Measurements from ENCODE around the gene PSMG2.

PSMG2 gene

GRCh38 chr18:12702221-12703095 is at the start of gene PSMG2, which contains the start of gene CEP76:
Gene PSMG2, plus strand, starts transcription at chr18:12703042. Its CDS starts 66 bp downstream, at chr18:12703108.
Gene CEP76, minus strand, starts transcription at chr18:12702723. Its CDS starts 175 bp downstream, at chr18:12702548.
- peak; percentile 83 for DNase-seq (ENCODE audit: low spot score)

DNA sequence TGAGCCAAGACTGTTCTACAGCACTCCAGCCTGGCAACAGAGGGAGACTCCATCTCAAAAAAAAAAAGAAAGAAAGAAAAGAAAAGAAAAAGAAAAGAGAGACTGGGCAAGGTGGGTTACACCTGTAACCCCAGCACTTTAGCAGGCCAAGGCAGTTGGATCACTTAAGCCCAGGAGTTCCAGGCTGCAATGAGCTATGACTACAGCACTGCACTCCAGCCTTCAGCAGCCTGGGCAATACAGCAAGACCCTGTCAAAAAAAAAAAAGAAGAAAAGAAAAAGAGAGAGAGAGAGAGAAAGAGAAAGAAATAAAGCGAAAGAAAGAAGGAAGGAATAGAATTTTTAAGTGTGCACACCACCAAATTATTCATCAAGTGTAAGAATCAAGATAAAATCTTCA is 47.9 kb upstream of the PSMG2 start:
- DNase-seq (ENCODE audit: low spot score): no peak

- DNase-seq (ENCODE audit: low spot score): no peak
These were observed 46.3 kb upstream of the PSMG2 start for GRCh38 chr18:12656605-12656937.

- DNase-seq (ENCODE audit: low spot score): no peak
These were observed 45.7 kb upstream of the PSMG2 start for GRCh38 chr18:12656938-12657683.

DNA sequence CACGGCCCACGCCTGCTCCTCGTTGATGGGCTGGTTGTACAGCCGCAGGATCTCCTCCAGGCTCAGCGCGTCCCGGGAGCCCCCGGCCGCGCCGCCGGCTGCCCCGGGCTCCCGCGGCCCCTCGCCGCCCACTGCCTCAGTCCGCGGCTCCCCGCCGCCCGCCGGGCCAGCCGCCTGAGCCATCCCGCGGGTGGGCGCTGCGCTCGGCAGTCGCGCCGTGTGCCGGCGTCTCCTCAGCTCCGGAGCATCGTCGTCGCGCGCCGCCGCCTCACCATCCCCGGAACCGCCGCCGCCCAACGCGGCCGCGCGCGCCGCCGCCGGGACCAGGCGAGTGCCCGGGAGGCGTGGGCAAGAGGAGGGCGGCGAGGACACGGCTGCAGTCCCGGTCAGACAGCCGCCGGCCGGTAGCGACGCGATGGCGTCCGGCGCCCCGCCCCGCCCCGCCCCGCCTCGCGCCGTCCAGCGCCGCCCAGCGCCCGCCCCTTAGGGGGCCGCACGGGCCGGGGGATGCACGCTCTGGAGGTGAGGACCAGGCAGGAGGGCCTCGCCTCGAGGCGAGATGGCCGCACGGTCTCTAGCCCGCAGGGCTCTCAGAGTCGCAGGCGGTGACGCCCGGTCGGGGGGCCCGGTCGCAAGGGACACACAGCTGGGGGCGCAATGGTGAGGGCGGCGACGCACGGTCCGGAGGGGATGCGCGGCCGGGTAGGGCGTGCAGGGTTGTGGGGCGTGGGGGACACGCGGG is 45.0 kb upstream of the PSMG2 start, which contains the start of gene SPIRE1:
TSS of gene SPIRE1 (minus strand) at position 424 of the 742 bp plus-strand sequence. CDS start at position 183, 241 bp downstream.
- DNase-seq (ENCODE audit: low spot score): peak; percentile 40

DNA sequence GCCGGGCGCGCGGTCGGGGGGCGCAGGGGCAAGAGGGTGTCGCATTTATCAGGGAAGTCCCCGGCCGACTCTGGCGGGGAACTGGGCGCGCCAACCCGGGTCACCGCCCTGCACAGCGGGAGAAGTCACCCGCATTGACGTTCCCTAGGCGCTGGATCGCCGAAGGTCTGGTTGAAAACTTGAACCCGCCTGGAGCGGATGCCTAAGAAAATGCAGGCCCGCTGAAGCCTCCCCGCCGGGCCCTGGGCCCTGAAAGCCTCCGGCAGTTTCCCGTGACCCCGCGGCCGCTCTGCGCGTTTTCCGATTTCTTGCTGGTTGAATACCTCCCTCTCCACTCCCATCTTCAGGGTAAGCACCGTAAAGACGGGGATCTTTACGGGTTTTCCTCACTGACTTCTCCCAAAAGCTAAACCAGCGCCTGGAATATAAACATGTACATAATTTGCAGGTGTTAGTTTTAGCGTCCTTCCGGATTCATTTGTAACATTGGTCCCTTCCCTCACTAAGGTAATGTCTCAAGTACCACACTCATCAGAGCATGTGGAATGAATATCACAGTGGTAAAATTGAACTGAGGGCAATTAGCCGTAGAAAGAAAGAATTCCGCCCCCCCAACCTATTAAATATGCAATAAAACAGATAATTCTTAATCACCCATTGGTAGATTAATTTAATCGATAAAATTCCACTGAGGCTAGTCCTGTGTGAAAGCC is 44.3 kb upstream of the PSMG2 start:
- no peak for DNase-seq (ENCODE audit: low spot score)

DNA sequence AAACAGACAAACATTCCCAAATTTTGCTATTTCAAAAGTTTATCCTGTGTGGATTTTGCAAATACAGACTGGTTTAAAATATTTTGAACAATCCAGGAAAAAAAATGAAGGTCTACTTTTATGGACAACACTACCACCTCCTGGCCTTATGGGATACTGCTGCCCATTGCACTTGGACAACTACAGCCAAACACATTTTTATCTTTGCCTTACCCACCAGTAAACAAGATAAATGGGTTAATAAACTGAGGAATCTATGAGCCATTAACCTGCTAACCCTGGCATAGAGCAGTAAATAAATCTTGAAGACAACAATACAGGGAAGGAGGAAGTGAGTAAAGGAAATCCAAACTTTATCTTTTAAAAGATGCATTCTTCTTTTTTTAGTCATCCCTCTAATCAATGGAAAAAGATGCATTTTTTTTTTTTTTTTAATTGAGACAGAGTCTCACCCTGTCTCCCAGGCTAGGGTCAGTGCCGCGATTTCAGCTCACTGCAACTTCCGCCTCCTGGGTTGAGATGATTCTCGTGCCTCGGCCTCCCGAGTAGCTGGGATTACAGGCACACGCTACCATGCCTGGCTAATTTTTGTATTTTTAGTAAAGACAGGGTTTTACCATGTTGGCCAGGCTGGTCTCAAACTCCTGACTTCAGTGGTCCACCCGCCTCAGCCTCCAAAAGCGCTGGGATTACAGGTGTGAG is 42.8 kb upstream of the PSMG2 start:
- peak; percentile 50 for DNase-seq (ENCODE audit: low spot score)

- DNase-seq (ENCODE audit: low spot score): no peak
These were observed 34.8 kb upstream of the PSMG2 start for GRCh38 chr18:12668041-12668440.

- no peak for DNase-seq (ENCODE audit: low spot score)
These were observed 23.6 kb upstream of the PSMG2 start for GRCh38 chr18:12679183-12679786.

GRCh38 chr18:12686100-12686499 is 16.7 kb upstream of the PSMG2 start:
- DNase-seq (ENCODE audit: low spot score): no peak

DNA sequence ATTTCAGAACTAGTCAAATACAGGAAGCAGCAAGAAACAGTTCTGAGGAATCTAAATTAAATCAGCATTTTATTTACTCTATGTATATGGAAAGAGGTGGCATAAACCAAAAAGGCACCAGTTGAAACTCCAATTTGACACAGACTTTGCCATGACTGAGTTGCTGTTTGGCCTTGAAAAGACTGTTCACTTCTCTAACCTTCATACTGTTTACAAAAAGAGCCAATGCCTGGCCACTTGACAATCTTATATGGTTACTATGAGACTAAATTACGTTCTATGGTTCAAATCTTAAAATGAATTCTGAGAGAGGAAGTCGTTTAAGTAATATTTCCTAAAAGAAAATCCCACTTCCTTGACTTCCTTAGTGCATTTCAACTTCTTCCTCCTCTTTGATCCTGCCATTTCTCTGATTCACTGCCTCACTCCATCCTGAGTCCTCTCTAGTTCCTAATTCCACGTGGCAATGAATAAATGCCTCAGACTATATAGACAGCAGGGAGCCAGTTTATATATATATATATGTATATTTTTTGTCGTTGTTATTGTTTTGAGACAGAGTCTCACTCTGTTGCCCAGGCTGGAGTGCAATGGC is 13.5 kb upstream of the PSMG2 start:
- no peak for DNase-seq (ENCODE audit: low spot score)

- DNase-seq (ENCODE audit: low spot score): no peak
These were observed 10.6 kb upstream of the PSMG2 start for GRCh38 chr18:12692206-12692605.

- no peak for DNase-seq (ENCODE audit: low spot score)
These were observed 8.8 kb upstream of the PSMG2 start for GRCh38 chr18:12694032-12694431.

DNA sequence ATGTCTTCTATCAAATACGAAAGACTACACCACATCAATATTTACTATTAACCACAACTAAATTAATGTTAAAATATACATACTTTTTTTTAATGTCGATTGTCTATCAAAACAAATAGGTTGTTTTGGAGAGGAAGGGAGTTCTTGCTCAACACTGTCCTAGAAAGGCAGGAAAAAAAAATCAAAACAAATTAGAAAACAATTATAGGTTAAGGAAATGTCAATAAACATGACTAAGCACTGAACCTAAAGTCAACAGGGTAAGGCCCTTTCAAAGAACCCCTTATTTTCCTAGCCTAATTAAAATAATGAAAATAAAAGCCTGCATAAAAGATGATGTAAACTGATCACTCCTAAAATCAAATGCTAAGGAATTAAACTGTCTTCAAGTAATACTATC is 3.1 kb upstream of the PSMG2 start:
- no peak for DNase-seq (ENCODE audit: low spot score)

DNA sequence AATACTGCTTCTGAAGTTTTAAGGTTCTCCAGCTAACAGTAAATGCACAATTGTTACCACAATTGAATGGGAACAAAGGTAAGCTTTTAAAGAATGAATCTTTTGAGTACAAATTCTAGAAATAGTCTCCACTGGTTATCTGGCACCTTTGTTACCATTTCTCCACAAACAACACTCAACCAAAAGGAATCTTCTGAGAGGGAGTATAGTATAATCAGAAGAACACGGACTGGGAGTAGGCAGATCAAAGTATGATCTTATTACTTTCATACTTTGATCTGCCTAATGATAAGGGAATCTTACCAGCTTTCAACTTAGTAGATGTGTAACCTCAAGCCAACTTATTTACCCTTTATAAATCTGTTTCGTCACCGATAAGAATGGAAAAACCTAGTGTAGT is 1.7 kb upstream of the PSMG2 start:
- no peak for DNase-seq (ENCODE audit: low spot score)

DNA sequence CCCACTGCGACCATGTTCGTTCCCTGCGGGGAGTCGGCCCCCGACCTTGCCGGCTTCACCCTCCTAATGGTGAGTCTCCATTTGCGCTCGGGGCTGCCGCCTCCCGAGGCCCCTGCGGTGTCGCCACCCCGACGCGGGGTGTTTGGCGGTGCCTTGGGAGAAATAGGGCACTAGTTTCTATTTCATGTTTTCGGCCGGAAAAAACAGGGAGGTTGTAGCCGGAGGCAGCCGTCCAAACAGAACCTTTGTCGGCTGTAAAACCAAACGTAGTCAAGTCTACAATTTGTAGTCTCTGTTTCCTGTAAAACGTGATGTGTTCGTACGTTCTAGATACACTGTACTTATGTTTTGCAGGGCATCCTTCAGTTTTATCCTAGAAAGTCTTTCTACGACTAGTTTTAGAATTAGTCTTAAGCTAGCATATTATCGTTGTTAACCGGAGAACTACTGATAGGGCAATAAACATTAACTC is 290 bp downstream of the PSMG2 start:
- no peak for DNase-seq (ENCODE audit: low spot score)

- no peak for DNase-seq (ENCODE audit: low spot score)
These were observed 822 bp downstream of the PSMG2 start for GRCh38 chr18:12703664-12704063.

GRCh38 chr18:12711446-12711845 is 8.6 kb downstream of the PSMG2 start:
- no peak for DNase-seq (ENCODE audit: low spot score)

- no peak for DNase-seq (ENCODE audit: low spot score)
These were observed 18.8 kb downstream of the PSMG2 start for GRCh38 chr18:12721495-12722275.

All from CD4-positive, alpha-beta T cell treated with Interleukin-2 at 100 ng/mL for 4 hours (primary cell).